Activated CD4-positive, alpha-beta T cell treated with anti-CD3 and anti-CD28 coated beads for 4 hours (primary cell): ENCODE results near the gene PRKAG3.

ENCODE experiments used
- DNase-seq, 2 donors: peaks; one replicate each; pipeline ENCODE4 v3.0.0-alpha.2; 2020

PRKAG3 gene

GRCh38 chr2:218831378-218831990, at the start of gene PRKAG3:
PRKAG3 (minus strand) TSS chr2:218831803.
- no peak for DNase-seq

GRCh38 chr2:218880859-218881594, 49.4 kb upstream of the PRKAG3 start:
- DNase-seq, result no peak

DNA sequence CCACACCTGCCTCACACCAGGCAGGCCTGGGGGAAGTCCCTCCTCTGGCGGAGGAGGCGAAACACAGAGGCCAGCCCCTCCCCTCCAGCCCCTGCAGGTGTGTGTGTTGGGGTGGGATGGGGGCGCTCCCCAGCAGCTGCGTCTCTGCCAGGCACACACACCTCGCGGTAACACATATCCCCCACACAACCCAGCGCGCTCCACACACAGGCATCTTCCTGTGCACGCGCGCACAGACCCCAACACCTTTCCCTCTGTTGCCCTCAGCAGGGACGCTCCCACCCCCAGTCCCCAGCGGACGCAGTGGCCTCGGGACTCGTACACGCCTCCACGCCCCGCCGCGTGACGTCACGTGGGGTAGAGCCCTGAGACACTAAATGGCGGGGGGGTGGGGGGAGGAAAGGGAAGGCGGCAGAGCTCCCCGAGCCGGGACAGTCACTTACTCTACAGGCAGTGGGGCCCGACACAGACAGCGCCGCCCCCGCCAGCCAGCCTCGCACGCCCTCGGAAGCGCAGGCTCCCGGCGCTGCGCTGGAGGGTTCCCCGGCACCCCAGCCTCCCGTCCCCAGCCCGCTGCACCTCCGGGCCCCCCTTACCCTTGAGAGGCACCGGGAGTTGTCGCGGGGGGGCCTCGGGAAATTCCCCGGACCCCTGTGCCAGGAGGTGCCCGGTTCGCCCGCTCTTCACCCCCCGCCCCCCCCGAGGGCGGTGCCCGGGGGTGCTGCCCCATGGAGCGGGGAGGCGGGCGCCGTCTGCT, 48.7 kb upstream of the PRKAG3 start, which contains the start of gene WNT10A:
TSS of gene WNT10A (plus strand) at position 751 of the 757 bp plus-strand sequence. CDS start 144 bp downstream, outside the sequence.
- peak; percentile 89 to 92 for DNase-seq

DNA sequence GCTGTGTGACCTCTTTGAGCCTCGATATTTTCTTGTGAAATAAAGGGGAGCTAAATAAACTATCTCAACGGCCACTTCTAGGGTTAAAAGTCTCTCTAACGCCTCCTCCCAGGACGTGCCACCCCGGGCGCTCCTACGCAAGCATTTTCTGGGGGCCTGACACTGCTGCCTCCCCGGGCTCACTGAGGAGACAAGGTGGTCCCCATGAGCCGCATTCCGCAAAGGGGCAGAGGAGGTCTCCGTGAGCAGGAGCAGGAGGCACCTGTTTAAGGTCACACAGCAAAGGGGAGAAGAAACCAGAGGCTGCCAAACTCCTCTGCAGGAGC, 48.1 kb upstream of the PRKAG3 start:
- no peak for DNase-seq

DNA sequence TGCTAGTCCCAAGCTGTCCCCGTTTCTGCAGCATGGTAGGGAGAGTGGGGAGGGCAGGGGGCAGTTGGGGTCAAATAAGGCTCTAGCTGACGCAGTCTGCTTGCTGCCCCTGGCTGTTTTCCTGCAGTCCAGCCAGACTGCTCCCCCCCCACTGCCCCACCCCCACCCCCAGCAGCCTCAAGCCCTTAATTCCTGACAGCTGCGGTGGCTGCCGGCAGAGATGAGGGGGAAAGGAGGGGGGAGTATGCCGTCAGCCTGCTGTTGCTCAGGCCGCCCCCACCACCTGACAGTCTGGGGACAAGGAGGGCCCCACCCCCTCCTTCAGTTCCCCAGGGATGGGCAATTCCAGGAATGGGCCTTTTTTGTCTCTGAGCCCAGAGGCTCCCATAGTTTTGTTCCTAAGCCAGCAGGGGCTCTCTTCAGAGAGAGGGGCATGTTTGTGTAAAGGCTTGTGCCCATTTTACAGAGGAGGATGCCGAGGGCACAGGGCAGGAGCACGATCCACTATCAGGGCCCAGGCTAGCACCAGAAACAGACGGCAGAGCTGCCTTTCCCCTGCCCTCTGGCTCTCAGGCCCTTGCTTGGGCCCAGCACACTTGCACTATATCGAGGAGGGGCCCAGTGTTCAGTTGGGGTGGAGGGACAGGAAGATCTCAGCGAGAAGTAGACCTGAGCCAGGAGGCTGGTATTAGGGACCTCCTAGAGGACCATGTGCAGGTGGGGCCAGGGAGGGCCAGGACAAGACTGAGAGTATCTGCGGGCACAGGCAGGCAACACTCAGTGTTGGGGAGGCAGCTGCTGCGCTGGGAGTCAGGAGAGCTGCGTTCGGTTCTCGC, 47.5 kb upstream of the PRKAG3 start:
- no peak for DNase-seq

DNA sequence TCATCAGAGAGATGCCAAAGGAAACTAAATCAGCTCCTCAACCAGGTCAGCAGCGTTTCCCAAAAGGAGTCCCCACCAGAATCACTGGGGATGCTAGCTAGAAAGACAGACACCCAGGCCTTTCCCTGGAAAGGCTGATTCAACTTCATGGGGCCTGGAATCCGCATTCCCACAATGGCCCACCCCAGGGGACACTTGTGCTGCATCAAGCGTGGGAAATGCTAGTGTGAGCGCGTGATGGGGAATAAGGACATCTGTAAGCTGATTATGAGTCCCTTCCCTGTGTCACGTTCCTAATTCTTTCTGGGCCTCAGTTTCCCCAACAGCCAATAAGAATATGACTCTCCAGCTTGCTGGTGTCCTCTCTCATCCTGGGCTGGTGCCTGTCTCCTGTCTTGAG, 46.9 kb upstream of the PRKAG3 start:
- DNase-seq, result no peak

DNA sequence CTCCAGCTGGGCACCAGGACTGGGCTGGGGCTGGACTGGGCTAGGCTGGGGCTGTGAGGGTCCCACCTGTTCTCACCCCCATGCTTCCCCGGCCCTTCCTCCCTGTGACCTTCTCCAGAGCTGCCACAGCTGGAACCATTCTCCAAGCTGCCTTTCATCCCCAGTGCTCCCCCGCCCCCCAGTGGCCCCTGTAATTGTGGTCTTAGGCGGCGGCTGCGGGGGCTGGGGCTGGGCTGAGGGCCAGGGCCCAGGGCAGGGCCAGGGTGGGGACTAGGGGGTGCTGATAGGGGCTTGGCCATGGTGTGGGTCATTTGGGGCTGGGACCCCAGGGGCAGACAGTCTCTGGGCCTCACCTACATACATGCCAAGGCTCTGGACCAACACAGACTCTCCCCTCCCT, 46.3 kb upstream of the PRKAG3 start:
- DNase-seq, result no peak

DNA sequence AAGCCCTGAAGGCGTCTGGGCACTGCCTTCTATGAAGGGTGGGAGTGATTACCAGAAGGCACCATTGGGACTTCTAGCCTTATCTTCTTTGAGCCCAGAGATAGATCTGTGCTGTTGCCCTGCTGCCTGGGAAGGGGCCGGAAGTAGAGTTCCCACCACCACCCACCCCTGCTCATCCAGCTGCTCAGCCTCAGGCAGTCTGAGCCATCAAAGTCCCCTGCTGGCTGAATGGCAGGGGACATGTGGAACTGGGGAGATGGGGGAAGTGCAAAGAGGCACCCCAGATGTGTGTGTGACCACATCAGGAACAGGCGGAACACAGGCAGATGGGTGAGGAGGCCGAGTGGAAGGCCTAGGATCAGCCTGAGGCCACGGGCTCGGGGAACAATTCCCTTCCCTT, 45.7 kb upstream of the PRKAG3 start:
- DNase-seq, result no peak

- peak; percentile 56 to 81 for DNase-seq
These were observed 45.1 kb upstream of the PRKAG3 start for GRCh38 chr2:218876562-218877219.

- DNase-seq, result no peak
These were observed 44.2 kb upstream of the PRKAG3 start for GRCh38 chr2:218875692-218876246.

GRCh38 chr2:218873359-218874194, 42.0 kb upstream of the PRKAG3 start:
- no peak for DNase-seq

- no peak for DNase-seq
These were observed 41.2 kb upstream of the PRKAG3 start for GRCh38 chr2:218872645-218873358.

GRCh38 chr2:218871345-218872302, 40.0 kb upstream of the PRKAG3 start:
- DNase-seq, result peak in 1 of 2 donors; percentile 44

DNA sequence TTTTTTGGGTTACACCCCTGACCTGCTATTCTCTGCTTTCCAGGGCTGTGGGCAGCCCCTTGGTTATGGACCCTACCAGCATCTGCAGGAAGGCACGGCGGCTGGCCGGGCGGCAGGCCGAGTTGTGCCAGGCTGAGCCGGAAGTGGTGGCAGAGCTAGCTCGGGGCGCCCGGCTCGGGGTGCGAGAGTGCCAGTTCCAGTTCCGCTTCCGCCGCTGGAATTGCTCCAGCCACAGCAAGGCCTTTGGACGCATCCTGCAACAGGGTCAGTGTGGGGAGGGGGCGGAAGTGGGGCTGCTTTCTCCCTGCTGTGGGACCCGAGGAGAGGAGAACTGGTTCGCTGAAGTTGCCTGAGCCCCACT, 39.4 kb upstream of the PRKAG3 start:
- DNase-seq, result no peak

- DNase-seq, result no peak
These were observed 37.5 kb upstream of the PRKAG3 start for GRCh38 chr2:218869064-218869463.

- no peak for DNase-seq
These were observed 36.3 kb upstream of the PRKAG3 start for GRCh38 chr2:218867900-218868299.

GRCh38 chr2:218865999-218866398, 34.4 kb upstream of the PRKAG3 start:
- no peak for DNase-seq

DNA sequence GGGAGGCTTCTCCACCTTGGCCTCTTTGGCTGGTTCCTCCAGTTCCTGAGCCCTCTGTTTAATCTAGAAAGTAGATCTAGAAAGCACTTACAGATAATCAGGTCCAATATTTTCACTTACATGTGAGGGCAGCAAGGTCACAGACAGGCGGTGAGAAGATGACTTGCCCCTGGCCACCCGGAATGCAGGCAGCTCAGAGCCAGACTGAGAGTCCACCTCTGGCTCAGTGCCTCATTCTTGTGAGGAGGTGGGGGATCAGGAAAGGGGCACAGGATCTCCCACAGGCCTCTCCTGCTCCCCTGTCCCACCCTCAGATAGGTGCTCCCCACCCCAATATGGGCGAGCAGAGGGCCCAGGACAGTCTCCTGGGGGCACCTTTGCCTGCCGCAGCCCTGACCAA, 33.8 kb upstream of the PRKAG3 start:
- no peak for DNase-seq

GRCh38 chr2:218863021-218863520, 31.5 kb upstream of the PRKAG3 start:
- no peak for DNase-seq
